Measurements from ENCODE around the gene TLL2.

Gene TLL2

GRCh38 chr10:96422525-96422924, 91.2 kb downstream of the TLL2 start:
- no peak overlapping the region for H2AFZ ChIP-seq (ENCODE audit: low read length)
- H3K4me3 ChIP-seq (ENCODE audit: low read length, poor library complexity, severe bottlenecking) = no peak overlapping the region

GRCh38 chr10:96421995-96422394, 91.7 kb downstream of the TLL2 start:
- Histone ChIP-seq H3K79me2 (ENCODE audit: insufficient read depth, low read length) (no peaks in the 10 kb centered on the region), H3K9ac (ENCODE audit: low read depth, low read length, poor library complexity, severe bottlenecking) (no peak overlapping the region), H4K20me1 (ENCODE audit: insufficient read depth, low read length, poor library complexity, severe bottlenecking) (no peaks in the 10 kb centered on the region), H3K9me3 (ENCODE audit: insufficient read depth, low read depth, low read length) (no peaks in the 10 kb centered on the region), H3K9me2 (replicated peaks; ENCODE audit: low read depth, low read length) (no peaks in the 10 kb centered on the region), H3K36me3 (ENCODE audit: insufficient read depth, low read length) (no peaks in the 10 kb centered on the region), H3K27me3 (ENCODE audit: insufficient read depth, low read length, poor library complexity, severe bottlenecking) (no peaks in the 10 kb centered on the region), H3K4me2 (ENCODE audit: low read depth, low read length, poor library complexity, severe bottlenecking) (no peak overlapping the region), H3F3A (ENCODE audit: low read depth) (no peaks in the 10 kb centered on the region), H3K4me1 (ENCODE audit: insufficient read depth, low read length, poor library complexity, severe bottlenecking) (no peaks in the 10 kb centered on the region), H3K4me3 (ENCODE audit: low read length, poor library complexity, severe bottlenecking) (no peak overlapping the region), H2AFZ (ENCODE audit: low read length) (no peak overlapping the region)
- TF ChIP-seq CTCF (conservative IDR thresholded peaks at IDR 0.05; ENCODE audit: low read length) (no peak), EZH2phosphoT487 (IDR thresholded peaks at IDR 0.05; ENCODE audit: borderline replicate concordance) (no peak)

More at GRCh38 chr10:96422525-96422924, 91.2 kb downstream of the TLL2 start:
- no peaks in the 10 kb centered on the region for H3K36me3 ChIP-seq (ENCODE audit: insufficient read depth, low read length)
- no peaks in the 10 kb centered on the region for H3K4me1 ChIP-seq (ENCODE audit: insufficient read depth, low read length, poor library complexity, severe bottlenecking)
- H3K9me3 ChIP-seq (ENCODE audit: insufficient read depth, low read depth, low read length) = no peaks in the 10 kb centered on the region
- H3K9ac ChIP-seq (ENCODE audit: low read depth, low read length, poor library complexity, severe bottlenecking) = no peak overlapping the region
- H3K79me2 ChIP-seq (ENCODE audit: insufficient read depth, low read length) = no peaks in the 10 kb centered on the region
- no peaks in the 10 kb centered on the region for H3K27me3 ChIP-seq (ENCODE audit: insufficient read depth, low read length, poor library complexity, severe bottlenecking)
- TF ChIP-seq CTCF (conservative IDR thresholded peaks at IDR 0.05; ENCODE audit: low read length) (no peak), EZH2phosphoT487 (IDR thresholded peaks at IDR 0.05; ENCODE audit: borderline replicate concordance) (no peak)
- no peaks in the 10 kb centered on the region for H3K9me2 ChIP-seq (replicated peaks; ENCODE audit: low read depth, low read length)
- H4K20me1 ChIP-seq (ENCODE audit: insufficient read depth, low read length, poor library complexity, severe bottlenecking) = no peaks in the 10 kb centered on the region
- H3K4me2 ChIP-seq (ENCODE audit: low read depth, low read length, poor library complexity, severe bottlenecking) = no peak overlapping the region
- H3F3A ChIP-seq (ENCODE audit: low read depth) = no peaks in the 10 kb centered on the region

- Histone ChIP-seq H3K9ac (ENCODE audit: low read depth, low read length, poor library complexity, severe bottlenecking) (no peak overlapping the region), H2AFZ (ENCODE audit: low read length) (no peak overlapping the region), H3K4me1 (ENCODE audit: insufficient read depth, low read length, poor library complexity, severe bottlenecking) (peaks cover 6% of the 10 kb centered on the region), H3K4me2 (ENCODE audit: low read depth, low read length, poor library complexity, severe bottlenecking) (no peak overlapping the region), H3K27me3 (ENCODE audit: insufficient read depth, low read length, poor library complexity, severe bottlenecking) (no peaks in the 10 kb centered on the region), H3F3A (ENCODE audit: low read depth) (no peaks in the 10 kb centered on the region), H3K9me3 (ENCODE audit: insufficient read depth, low read depth, low read length) (no peaks in the 10 kb centered on the region), H3K9me2 (replicated peaks; ENCODE audit: low read depth, low read length) (no peaks in the 10 kb centered on the region), H4K20me1 (ENCODE audit: insufficient read depth, low read length, poor library complexity, severe bottlenecking) (no peaks in the 10 kb centered on the region), H3K79me2 (ENCODE audit: insufficient read depth, low read length) (no peaks in the 10 kb centered on the region), H3K4me3 (ENCODE audit: low read length, poor library complexity, severe bottlenecking) (no peak overlapping the region), H3K36me3 (ENCODE audit: insufficient read depth, low read length) (no peaks in the 10 kb centered on the region)
- no peak for TF ChIP-seq EZH2phosphoT487 (IDR thresholded peaks at IDR 0.05; ENCODE audit: borderline replicate concordance)
- TF ChIP-seq CTCF (conservative IDR thresholded peaks at IDR 0.05; ENCODE audit: low read length) = no peak
Observed at GRCh38 chr10:96420228-96421009, 93.3 kb downstream of the TLL2 start.

Data from Loucy (cell line).